WTC11 (cell line): ENCODE measurements around the gene KRTAP5-9. TPM values are rescaled to one million over a fixed set of nuclear protein-coding genes. Genes with fewer than 3 reads are reported as not detected.
"Not testable (repeated sequence)": the region's sequence is repeated elsewhere in the genome, so short reads cannot be mapped to it uniquely, and the experiment has no call there.

Source experiments
- ATAC-seq: fragments of 200-7000 bp; cut with Tn5 transposase; 2 replicates; pipeline ENCODE4 v1.10.0; 2021; ENCODE audit warnings: mild to moderate bottlenecking, moderate library complexity
- CTCF ChIA-PET: fragments of 300-600 bp; sonication (Branson Sonifier 250); formaldehyde crosslinking; loops from one replicate; lab custom pipeline; 2021; ENCODE audit warnings: antibody characterized with exemption; lab: Charles Lee
- POLR2A ChIA-PET: fragments of 350-600 bp; sonication (Branson Sonifier 250); formaldehyde crosslinking; loops from one replicate; lab custom pipeline; 2021; ENCODE audit warnings: antibody characterized with exemption; lab: Charles Lee
- DNase-seq: peaks from one replicate; pipeline ENCODE4 v3.0.0; 2021; ENCODE audit warnings: low spot score
- H3K27ac Mint-ChIP-seq: 2 replicates; pipeline ENCODE4 v1.8.0; 2021; ENCODE audit warnings: mixed read lengths
- H3K27me3 Mint-ChIP-seq: 2 replicates; pipeline ENCODE4 v1.8.0; 2021; ENCODE audit warnings: low read depth, mild to moderate bottlenecking, moderate library complexity, mixed read lengths
- H3K36me3 Mint-ChIP-seq: 2 replicates; pipeline ENCODE4 v1.8.0; 2021; ENCODE audit warnings: mixed read lengths
- H3K4me1 Mint-ChIP-seq: 2 replicates; pipeline ENCODE4 v1.8.0; 2022; ENCODE audit warnings: mixed read lengths
- H3K4me3 Mint-ChIP-seq: 2 replicates; pipeline ENCODE4 v1.8.0; 2021; ENCODE audit warnings: mild to moderate bottlenecking, moderate library complexity, mixed read lengths
- H3K9me3 Mint-ChIP-seq: 2 replicates; pipeline ENCODE4 v1.8.0; 2021; ENCODE audit warnings: mixed read lengths
- ATF2 ChIP-seq: sonication (generic); formaldehyde crosslinking; IDR thresholded peaks from 2 replicates; pipeline ENCODE4 v1.8.1; 2022; ENCODE audit warnings: low read depth, missing genetic modification reagents, borderline replicate concordance
- ELF4 ChIP-seq: sonication (generic); formaldehyde crosslinking; IDR thresholded peaks from 2 replicates; pipeline ENCODE4 v1.8.1; 2022; ENCODE audit warnings: low read depth, mild to moderate bottlenecking, moderate library complexity, missing genetic modification reagents
- ERG ChIP-seq: fragments of 250-450 bp; sonication (Bioruptor Pico); IDR thresholded peaks from 2 replicates; pipeline ENCODE4 v1.8.0; 2021; ENCODE audit warnings: mild to moderate bottlenecking
- GTF2I ChIP-seq: fragments of 250-450 bp; sonication (Bioruptor Pico); conservative IDR thresholded peaks from 2 replicates; pipeline ENCODE4 v1.4.0; 2021; ENCODE audit warnings: mild to moderate bottlenecking
- IRF1 ChIP-seq: sonication (generic); formaldehyde crosslinking; IDR thresholded peaks from 2 replicates; pipeline ENCODE4 v1.8.0; 2023; ENCODE audit warnings: missing genetic modification reagents
- IRF2 ChIP-seq: sonication (generic); formaldehyde crosslinking; IDR thresholded peaks from 2 replicates; pipeline ENCODE4 v1.8.0; 2022; ENCODE audit warnings: low read depth, missing genetic modification reagents, borderline replicate concordance
- JUN ChIP-seq: sonication (generic); formaldehyde crosslinking; IDR thresholded peaks from 2 replicates; pipeline ENCODE4 v1.8.0; 2023; ENCODE audit warnings: mild to moderate bottlenecking, missing genetic modification reagents
- NFE2L1 ChIP-seq: sonication (generic); formaldehyde crosslinking; IDR thresholded peaks from 2 replicates; pipeline ENCODE4 v1.8.1; 2023; ENCODE audit warnings: missing genetic modification reagents
- RORB ChIP-seq: fragments of 250-450 bp; sonication (Bioruptor Pico); IDR thresholded peaks from 2 replicates; pipeline ENCODE4 v1.9.0; 2021; ENCODE audit warnings: mild to moderate bottlenecking
- SOX15 ChIP-seq: fragments of 250-450 bp; sonication (Bioruptor Pico); IDR thresholded peaks from 2 replicates; pipeline ENCODE4 v1.9.0; 2021; ENCODE audit warnings: mild to moderate bottlenecking
- TEAD1 ChIP-seq: sonication (generic); formaldehyde crosslinking; IDR thresholded peaks from 2 replicates; pipeline ENCODE4 v1.8.0; 2022; ENCODE audit warnings: mild to moderate bottlenecking, missing genetic modification reagents
- ZNF396 ChIP-seq: fragments of 250-450 bp; sonication (Bioruptor Pico); IDR thresholded peaks from 2 replicates; pipeline ENCODE4 v1.8.0; 2021; ENCODE audit warnings: mild to moderate bottlenecking, moderate library complexity, borderline replicate concordance
- ZNF423 ChIP-seq: fragments of 250-450 bp; sonication (Bioruptor Pico); IDR thresholded peaks from 2 replicates; pipeline ENCODE4 v2.1.2; 2022; ENCODE audit warnings: mild to moderate bottlenecking, moderate library complexity
- ZNF425 ChIP-seq: fragments of 250-450 bp; sonication (Bioruptor Pico); conservative IDR thresholded peaks from 2 replicates; pipeline ENCODE4 v1.9.0; 2021; ENCODE audit warnings: mild to moderate bottlenecking
- ZNF671 ChIP-seq: fragments of 250-450 bp; sonication (Bioruptor Pico); IDR thresholded peaks from 2 replicates; pipeline ENCODE4 v1.8.0; 2021; ENCODE audit warnings: mild to moderate bottlenecking
- total RNA-seq: library from RNA; stranded (reverse); gene quantifications from 3 replicates; pipeline ENCODE4 v1.2.3, GENCODE V29; 2021
- TF ChIP-seq, protein P1 (sequence below): fragments of 250-450 bp; sonication (Bioruptor Pico); IDR thresholded peaks from 2 replicates; pipeline ENCODE4 v1.9.0; 2021; ENCODE audit warnings: mild to moderate bottlenecking
- TF ChIP-seq, protein P2 (sequence below): fragments of 250-450 bp; sonication (Bioruptor Pico); IDR thresholded peaks from 2 replicates; pipeline ENCODE4 v2.1.2; 2022; ENCODE audit warnings: mild to moderate bottlenecking, moderate library complexity

The KRTAP5-9 gene
- total RNA-seq, 1 experiment from 2014 or later = not detected

DNA sequence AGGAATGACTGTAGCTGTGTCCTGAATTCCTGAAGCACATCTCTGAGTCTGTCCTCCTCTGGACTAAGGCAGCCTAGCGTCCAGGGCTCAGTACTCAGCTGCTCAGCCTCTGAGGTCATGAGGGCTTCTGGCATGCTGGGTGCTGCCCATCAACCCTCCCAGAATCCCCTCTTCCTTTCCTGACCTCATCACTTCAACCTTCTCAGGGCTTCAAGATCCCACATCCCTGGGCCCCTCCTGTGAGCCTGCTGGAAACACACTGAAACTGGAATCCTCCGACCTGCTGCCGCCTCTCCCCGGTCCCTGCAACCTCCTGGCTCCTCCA, 9.6 kb upstream of the KRTAP5-9 start (continued):
- TF ChIP-seq, protein P1, sequence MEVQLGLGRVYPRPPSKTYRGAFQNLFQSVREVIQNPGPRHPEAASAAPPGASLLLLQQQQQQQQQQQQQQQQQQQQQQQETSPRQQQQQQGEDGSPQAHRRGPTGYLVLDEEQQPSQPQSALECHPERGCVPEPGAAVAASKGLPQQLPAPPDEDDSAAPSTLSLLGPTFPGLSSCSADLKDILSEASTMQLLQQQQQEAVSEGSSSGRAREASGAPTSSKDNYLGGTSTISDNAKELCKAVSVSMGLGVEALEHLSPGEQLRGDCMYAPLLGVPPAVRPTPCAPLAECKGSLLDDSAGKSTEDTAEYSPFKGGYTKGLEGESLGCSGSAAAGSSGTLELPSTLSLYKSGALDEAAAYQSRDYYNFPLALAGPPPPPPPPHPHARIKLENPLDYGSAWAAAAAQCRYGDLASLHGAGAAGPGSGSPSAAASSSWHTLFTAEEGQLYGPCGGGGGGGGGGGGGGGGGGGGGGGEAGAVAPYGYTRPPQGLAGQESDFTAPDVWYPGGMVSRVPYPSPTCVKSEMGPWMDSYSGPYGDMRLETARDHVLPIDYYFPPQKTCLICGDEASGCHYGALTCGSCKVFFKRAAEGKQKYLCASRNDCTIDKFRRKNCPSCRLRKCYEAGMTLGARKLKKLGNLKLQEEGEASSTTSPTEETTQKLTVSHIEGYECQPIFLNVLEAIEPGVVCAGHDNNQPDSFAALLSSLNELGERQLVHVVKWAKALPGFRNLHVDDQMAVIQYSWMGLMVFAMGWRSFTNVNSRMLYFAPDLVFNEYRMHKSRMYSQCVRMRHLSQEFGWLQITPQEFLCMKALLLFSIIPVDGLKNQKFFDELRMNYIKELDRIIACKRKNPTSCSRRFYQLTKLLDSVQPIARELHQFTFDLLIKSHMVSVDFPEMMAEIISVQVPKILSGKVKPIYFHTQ = no peak
- no peak for TF ChIP-seq RORB (CRISPR knock-in tag)

DNA sequence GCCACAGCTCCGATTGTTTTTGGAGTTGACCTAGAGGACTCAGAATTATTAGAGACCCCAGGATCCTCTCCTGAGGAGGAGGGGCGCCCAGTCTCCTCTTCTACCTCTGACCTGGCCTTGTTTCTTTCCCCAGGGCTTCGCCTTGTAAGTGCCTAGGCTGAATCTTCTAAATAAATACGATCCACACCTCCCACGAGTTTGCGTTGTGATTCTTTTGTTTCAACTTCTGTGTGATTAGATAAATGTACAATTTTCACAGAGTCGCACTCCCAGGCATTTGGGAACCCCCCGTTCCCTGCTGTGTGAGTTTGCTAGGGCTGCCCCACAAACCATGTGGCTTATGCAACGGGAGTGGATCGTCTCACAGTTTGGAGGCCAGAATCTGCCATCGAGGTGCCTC, 9.2 kb upstream of the KRTAP5-9 start:
- TF ChIP-seq ELF4 (CRISPR knock-in tag) (no peak), NFE2L1 (CRISPR knock-in tag) (no peak), IRF2 (no peak), TEAD1 (CRISPR knock-in tag) (no peak)
- TF ChIP-seq, all 79 proteins: peak for 0
- POLR2A ChIA-PET = no interaction called here
- Mint-ChIP-seq H3K27me3 (peaks cover 10% of the 10 kb centered on the region), H3K9me3 (peaks cover 13% of the 10 kb centered on the region), H3K4me1 (peaks cover 4% of the 10 kb centered on the region; the same call in 1 of the 2 replicates), H3K27ac (no peak overlapping the region), H3K36me3 (peaks cover 7% of the 10 kb centered on the region), H3K4me3 (no peak overlapping the region)
- DNase-seq (no peak), ATAC-seq (no peak)
- CTCF ChIA-PET = interaction anchor here (1.2 kb wide), 1 partner anchor 24 kb away, joined by 3 read pairs; no protein-coding TSS in a partner anchor

GRCh38 chr11:71539971-71540370, 8.2 kb upstream of the KRTAP5-9 start:
- H3K36me3 Mint-ChIP-seq, POLR2A ChIA-PET, ATAC-seq, H3K27me3 Mint-ChIP-seq, H3K27ac Mint-ChIP-seq, DNase-seq, CTCF ChIA-PET, H3K4me3 Mint-ChIP-seq: not testable (repeated sequence)
- H3K9me3 Mint-ChIP-seq = peaks cover 14% of the 10 kb centered on the region
- H3K4me1 Mint-ChIP-seq = peaks cover 12% of the 10 kb centered on the region

DNA sequence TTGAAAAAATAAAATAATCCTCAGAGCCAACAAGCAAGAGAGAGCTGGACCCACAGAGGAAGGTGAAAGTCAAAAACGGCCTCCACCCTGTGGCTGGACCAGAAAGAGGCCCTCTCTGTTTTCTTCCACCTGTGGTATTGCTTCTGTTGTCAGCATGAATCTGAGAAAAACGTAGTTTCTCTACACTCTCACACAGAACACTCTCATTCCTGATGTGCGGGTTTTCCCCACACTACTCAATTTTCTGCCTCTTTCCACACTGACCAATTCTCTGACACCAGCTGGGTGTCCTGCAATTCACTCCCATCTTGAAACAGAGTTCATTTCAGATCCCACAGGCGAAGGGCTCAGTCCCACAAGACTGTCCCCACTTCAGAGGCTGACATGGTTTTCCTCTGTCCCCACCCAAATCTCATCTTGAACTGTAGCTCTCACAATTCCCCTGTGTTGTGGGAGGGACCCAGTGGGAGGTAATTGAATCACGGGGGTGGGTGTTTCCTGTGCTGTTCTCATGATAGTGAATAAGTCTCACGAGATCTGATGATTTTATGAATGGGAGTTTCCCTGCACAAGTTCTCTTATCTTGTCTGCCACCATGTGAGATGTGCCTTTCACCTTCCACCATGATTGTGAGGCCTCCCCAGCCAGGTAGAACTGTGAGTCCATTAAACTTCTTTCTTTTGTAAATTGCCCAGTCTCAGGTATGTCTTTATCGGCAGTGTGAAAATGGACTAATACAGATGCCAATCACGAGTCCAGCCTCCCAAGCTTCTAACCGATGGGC, 7.5 kb upstream of the KRTAP5-9 start:
- DNase-seq, POLR2A ChIA-PET, H3K27me3 Mint-ChIP-seq, H3K36me3 Mint-ChIP-seq, CTCF ChIA-PET, ATAC-seq, H3K27ac Mint-ChIP-seq, H3K4me3 Mint-ChIP-seq: not testable (repeated sequence)
- peaks cover 17% of the 10 kb centered on the region for H3K4me1 Mint-ChIP-seq
- H3K9me3 Mint-ChIP-seq = peaks cover 18% of the 10 kb centered on the region

GRCh38 chr11:71542382-71542781, 5.8 kb upstream of the KRTAP5-9 start:
- POLR2A ChIA-PET = interaction anchor here (0.6 kb wide), 2 partner anchors 10 to 628 kb away, joined by 3 to 10 read pairs; no protein-coding TSS in a partner anchor
- H3K4me3 Mint-ChIP-seq = no peak overlapping the region
- DNase-seq (no peak), ATAC-seq (no peak)
- H3K27me3 Mint-ChIP-seq = peaks cover 17% of the 10 kb centered on the region
- H3K9me3 Mint-ChIP-seq = peaks cover 27% of the 10 kb centered on the region
- CTCF ChIA-PET = interaction anchor here (1.9 kb wide), 1 partner anchor 38 kb away, joined by 9 read pairs; no protein-coding TSS in a partner anchor
- peaks cover 16% of the 10 kb centered on the region for H3K36me3 Mint-ChIP-seq
- no peak overlapping the region for H3K27ac Mint-ChIP-seq
- H3K4me1 Mint-ChIP-seq = peaks cover 17% of the 10 kb centered on the region
- no peak for TF ChIP-seq ZNF425 (CRISPR knock-in tag)
- TF ChIP-seq SOX15 (CRISPR knock-in tag) = no peak
- no peak for TF ChIP-seq IRF1 (CRISPR knock-in tag)
- TF ChIP-seq, protein P2, sequence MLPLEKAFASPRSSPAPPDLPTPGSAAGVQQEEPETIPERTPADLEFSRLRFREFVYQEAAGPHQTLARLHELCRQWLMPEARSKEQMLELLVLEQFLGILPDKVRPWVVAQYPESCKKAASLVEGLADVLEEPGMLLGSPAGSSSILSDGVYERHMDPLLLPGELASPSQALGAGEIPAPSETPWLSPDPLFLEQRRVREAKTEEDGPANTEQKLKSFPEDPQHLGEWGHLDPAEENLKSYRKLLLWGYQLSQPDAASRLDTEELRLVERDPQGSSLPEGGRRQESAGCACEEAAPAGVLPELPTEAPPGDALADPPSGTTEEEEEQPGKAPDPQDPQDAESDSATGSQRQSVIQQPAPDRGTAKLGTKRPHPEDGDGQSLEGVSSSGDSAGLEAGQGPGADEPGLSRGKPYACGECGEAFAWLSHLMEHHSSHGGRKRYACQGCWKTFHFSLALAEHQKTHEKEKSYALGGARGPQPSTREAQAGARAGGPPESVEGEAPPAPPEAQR = no peak
- no peak for TF ChIP-seq ZNF671 (CRISPR knock-in tag)
- no peak for TF ChIP-seq GTF2I (CRISPR knock-in tag)
- TF ChIP-seq ERG (CRISPR knock-in tag) = no peak
- no peak for TF ChIP-seq JUN (CRISPR knock-in tag)
- TF ChIP-seq ZNF423 = no peak
- TF ChIP-seq ELF4 (CRISPR knock-in tag) = no peak
- TF ChIP-seq ATF2 (CRISPR knock-in tag) = no peak
- no peak for TF ChIP-seq ZNF396 (CRISPR knock-in tag)
